Sigmoid colon (tissue), 7 donors: ENCODE measurements around the gene FTHL17. TPM values are rescaled to one million over a fixed set of nuclear protein-coding genes. Genes with fewer than 3 reads are reported as not detected.
A peak's percentile ranks its signal among the peaks of the same experiment; 100 is the strongest.

Source experiments
- DNase-seq: peaks from one replicate; pipeline ENCODE4 v3.0.0-alpha.2; 2019
- H3K27ac ChIP-seq, 4 donors: fragments of 200-600 bp; sonication (generic); one replicate each; pipeline ENCODE4 v1.5.1; 2016 to 2019; ENCODE audit warnings: mild to moderate bottlenecking in 1 of 4
- H3K27me3 ChIP-seq, 3 donors: fragments of 200-600 bp; sonication (generic); one replicate each; pipeline ENCODE4 v1.5.1; 2019; ENCODE audit warnings: mild to moderate bottlenecking in 1 of 3
- H3K36me3 ChIP-seq, 4 donors: fragments of 200-600 bp; sonication (generic); one replicate each; pipeline ENCODE4 v1.5.1; 2016 to 2019
- H3K4me1 ChIP-seq, 4 donors: fragments of 200-600 bp; sonication (generic); one replicate each; pipeline ENCODE4 v1.5.1; 2017 to 2019
- H3K4me3 ChIP-seq, 4 donors: fragments of 200-600 bp; sonication (generic); one replicate each; pipeline ENCODE4 v1.5.1; 2017 to 2019; ENCODE audit warnings: mild to moderate bottlenecking in 2 of 4, moderate library complexity in 1 of 4
- H3K9me3 ChIP-seq, 4 donors: fragments of 200-600 bp in 3 of 4; sonication (generic) in 3 of 4; one replicate each; pipeline versions ENCODE4 v1.5.1 to v1.6.1; 2013 to 2019
- EP300 ChIP-seq, 4 donors: sonication (generic); formaldehyde crosslinking; IDR thresholded peaks; one replicate each; pipeline ENCODE4 v1.6.1; 2017; ENCODE audit warnings: antibody characterized with exemption in 4 of 4
- POLR2A ChIP-seq, 2 donors: fragments of 450-650 bp; IDR thresholded peaks; one replicate each; pipeline ENCODE4 v1.6.1; 2016; ENCODE audit warnings: antibody characterized with exemption in 2 of 2, mild to moderate bottlenecking in 2 of 2, moderate library complexity in 2 of 2
- POLR2AphosphoS5 ChIP-seq, 4 donors: sonication (generic); formaldehyde crosslinking; IDR thresholded peaks; one replicate each; pipeline ENCODE4 v1.6.1; 2017; ENCODE audit warnings: antibody characterized with exemption in 4 of 4
- WGBS, 2 donors: extraction: QIAGEN DNeasy Blood & Tissue Kit; methylation state at CpG; one replicate each; pipeline ENCODE4 v1.1.7; 2013; 5-methylcytosine and 5-hydroxymethylcytosine counted together
- intact Hi-C: fragments of 100-400 bp; cut with DNase I; formaldehyde crosslinking; loops from one replicate; pipeline ENCODE4 v1.15.1; 2023
- polyA plus RNA-seq, 3 donors: library from polyadenylated mRNA; stranded (reverse); fragments of 200-250 nt; gene quantifications; one replicate each; pipeline ENCODE4 v1.2.3, GENCODE V29; 2013
- total RNA-seq, 4 donors: library from RNA; depleted of rRNA; stranded (reverse); fragments of >200 nt; gene quantifications; one replicate each; pipeline ENCODE4 v1.1.0, GENCODE V29; 2016
- TF ChIP-seq, protein P1 (sequence below), 4 experiments: fragments of 450-650 bp in 3 of 4; fragments of 200-600 bp in 1 of 4; IDR thresholded peaks; one replicate each; pipeline ENCODE4 v1.5.1; 2016 to 2019; ENCODE audit warnings: antibody characterized with exemption in 4 of 4, mild to moderate bottlenecking in 3 of 4, moderate library complexity in 2 of 4
- donor health status: healthy with polysubstance abuse.
- donor health status: Bipolar disorder and iron deficiency.
- donor health status: healthy.

Gene FTHL17
- total and polyA plus RNA-seq, 7 donors = not detected

DNA sequence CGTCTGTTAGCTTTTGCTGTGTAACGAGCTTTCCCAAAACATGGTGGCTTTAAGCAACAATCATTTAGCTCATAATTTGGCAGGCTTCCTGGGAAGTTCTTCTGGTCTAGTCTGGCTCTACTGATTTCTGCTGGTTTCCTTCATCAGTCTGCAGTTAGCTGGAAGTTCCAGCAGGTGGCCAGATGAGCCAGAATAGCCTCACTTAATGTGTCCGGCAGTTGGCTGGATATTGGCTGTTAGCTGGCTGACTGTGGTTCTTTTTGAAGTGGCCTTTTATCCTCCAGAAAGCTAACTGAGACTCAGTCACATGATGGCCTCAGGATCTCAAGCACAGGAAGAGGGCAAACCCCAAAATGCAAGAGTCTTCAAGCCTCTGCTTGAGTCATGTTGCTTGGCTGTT is 34.9 kb downstream of the FTHL17 start:
- H3K4me3 ChIP-seq = no peak overlapping the region
- intact Hi-C loops = loop anchor here (5.0 kb wide), 1 partner anchor 620 kb away; no protein-coding TSS in a partner anchor
- DNase-seq = no peak
- no peak overlapping the region for H3K27ac ChIP-seq
- H3K36me3 ChIP-seq = no peaks in the 10 kb centered on the region
- 51 to 60% methylated on average over 3 of the region's 3 CpGs for WGBS, 2 donors
- no peak for TF ChIP-seq POLR2A (IDR thresholded peaks at IDR 0.05)
- TF ChIP-seq, protein P1, sequence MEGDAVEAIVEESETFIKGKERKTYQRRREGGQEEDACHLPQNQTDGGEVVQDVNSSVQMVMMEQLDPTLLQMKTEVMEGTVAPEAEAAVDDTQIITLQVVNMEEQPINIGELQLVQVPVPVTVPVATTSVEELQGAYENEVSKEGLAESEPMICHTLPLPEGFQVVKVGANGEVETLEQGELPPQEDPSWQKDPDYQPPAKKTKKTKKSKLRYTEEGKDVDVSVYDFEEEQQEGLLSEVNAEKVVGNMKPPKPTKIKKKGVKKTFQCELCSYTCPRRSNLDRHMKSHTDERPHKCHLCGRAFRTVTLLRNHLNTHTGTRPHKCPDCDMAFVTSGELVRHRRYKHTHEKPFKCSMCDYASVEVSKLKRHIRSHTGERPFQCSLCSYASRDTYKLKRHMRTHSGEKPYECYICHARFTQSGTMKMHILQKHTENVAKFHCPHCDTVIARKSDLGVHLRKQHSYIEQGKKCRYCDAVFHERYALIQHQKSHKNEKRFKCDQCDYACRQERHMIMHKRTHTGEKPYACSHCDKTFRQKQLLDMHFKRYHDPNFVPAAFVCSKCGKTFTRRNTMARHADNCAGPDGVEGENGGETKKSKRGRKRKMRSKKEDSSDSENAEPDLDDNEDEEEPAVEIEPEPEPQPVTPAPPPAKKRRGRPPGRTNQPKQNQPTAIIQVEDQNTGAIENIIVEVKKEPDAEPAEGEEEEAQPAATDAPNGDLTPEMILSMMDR (IDR thresholded peaks at IDR 0.05) = peak; percentile 10 to 54 (median 42)
- H3K27me3 ChIP-seq = no peaks in the 10 kb centered on the region
- H3K4me1 ChIP-seq = no peaks in the 10 kb centered on the region
- no peaks in the 10 kb centered on the region for H3K9me3 ChIP-seq

DNA sequence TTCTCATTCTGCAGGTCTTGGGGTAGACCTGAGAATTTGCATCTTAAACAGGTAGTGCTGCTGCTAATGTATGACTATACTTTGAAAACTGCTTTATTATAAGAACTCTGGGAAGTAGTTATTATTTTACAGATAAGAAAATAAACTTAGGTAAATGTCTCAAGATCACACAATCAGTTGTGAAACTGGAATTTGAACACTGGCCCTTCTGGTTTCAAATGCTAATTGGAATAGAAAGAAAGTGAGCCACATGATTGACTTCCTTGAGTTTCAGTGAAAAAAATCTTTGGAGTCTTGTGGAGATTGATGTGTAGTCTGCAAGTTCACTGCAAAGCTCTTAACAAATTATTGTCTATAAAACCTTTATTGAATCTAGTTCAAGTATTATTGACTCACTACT is 44.5 kb downstream of the FTHL17 start:
- TF ChIP-seq POLR2A (IDR thresholded peaks at IDR 0.05) (no peak), POLR2AphosphoS5 (IDR thresholded peaks at IDR 0.05) (no peak), EP300 (IDR thresholded peaks at IDR 0.05) (no peak)
- TF ChIP-seq, protein P1 (IDR thresholded peaks at IDR 0.05) = no peak
- Histone ChIP-seq H3K27ac (no peak overlapping the region), H3K4me3 (no peak overlapping the region), H3K36me3 (no peaks in the 10 kb centered on the region), H3K4me1 (no peaks in the 10 kb centered on the region), H3K9me3 (no peaks in the 10 kb centered on the region), H3K27me3 (no peaks in the 10 kb centered on the region)
- DNase-seq = no peak
- intact Hi-C loops = no loop called here

DNA sequence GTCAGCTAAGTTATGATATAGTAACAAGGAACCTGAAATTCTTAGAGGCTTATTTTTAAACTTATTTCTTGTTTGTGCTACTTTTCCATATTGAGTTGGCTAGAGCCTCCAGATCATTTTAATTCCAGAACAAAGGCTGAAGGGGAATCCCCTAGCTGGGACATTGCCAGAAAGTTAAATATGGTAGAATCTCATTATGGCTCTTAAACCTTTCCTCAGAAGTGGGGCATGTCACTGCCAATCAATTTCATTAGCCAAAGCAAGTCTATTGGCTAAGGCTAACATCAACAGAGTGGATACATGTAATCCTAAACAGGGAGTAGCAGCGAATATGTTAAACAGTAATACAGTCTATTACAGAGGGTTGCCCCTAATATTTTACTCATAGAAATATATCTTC is 47.0 kb downstream of the FTHL17 start:
- 91 to 100% methylated on average over 1 of the region's 1 CpG for WGBS, 2 donors
- no peak for TF ChIP-seq POLR2A (IDR thresholded peaks at IDR 0.05)
- no peak for TF ChIP-seq POLR2AphosphoS5 (IDR thresholded peaks at IDR 0.05)
- TF ChIP-seq EP300 (IDR thresholded peaks at IDR 0.05) = no peak
- TF ChIP-seq, protein P1 (IDR thresholded peaks at IDR 0.05) = no peak

DNA sequence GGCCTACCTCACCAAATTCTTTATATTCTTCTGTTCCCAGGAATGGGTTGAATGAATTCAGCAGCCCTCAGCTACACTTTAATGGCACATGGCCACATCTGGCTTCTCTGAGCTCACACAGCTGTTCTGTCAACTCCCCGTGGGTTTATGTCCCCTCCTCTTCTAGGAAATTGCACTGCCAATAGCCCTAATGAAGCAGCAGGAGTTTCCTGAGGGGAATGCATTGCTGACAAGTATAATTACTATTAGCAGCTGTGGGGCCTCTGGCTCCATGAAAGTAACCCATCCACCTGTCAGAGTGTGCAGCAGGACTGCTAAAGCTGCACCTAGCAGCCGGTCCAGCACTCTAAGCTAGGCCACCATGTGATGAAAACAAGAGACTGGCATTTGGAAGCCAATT is 50.3 kb downstream of the FTHL17 start:
- intact Hi-C loops = no loop called here
- Histone ChIP-seq H3K27ac (no peak overlapping the region), H3K4me1 (no peaks in the 10 kb centered on the region)

More for the DNA sequence above, 47.0 kb downstream of the FTHL17 start:
- Histone ChIP-seq H3K27ac (no peak overlapping the region), H3K9me3 (no peaks in the 10 kb centered on the region), H3K4me1 (no peaks in the 10 kb centered on the region), H3K27me3 (no peaks in the 10 kb centered on the region), H3K4me3 (no peak overlapping the region), H3K36me3 (no peaks in the 10 kb centered on the region)
- no peak for DNase-seq
- intact Hi-C loops = no loop called here

More for the DNA sequence above, 50.3 kb downstream of the FTHL17 start:
- no peak for DNase-seq
- H3K4me3 ChIP-seq = no peak overlapping the region
- TF ChIP-seq POLR2AphosphoS5 (IDR thresholded peaks at IDR 0.05) = no peak
- TF ChIP-seq, protein P1 (IDR thresholded peaks at IDR 0.05) = no peak
- TF ChIP-seq POLR2A (IDR thresholded peaks at IDR 0.05) = no peak
- TF ChIP-seq EP300 (IDR thresholded peaks at IDR 0.05) = no peak
- no peaks in the 10 kb centered on the region for H3K27me3 ChIP-seq
- H3K9me3 ChIP-seq = no peaks in the 10 kb centered on the region
- H3K36me3 ChIP-seq = no peaks in the 10 kb centered on the region
- WGBS, 2 donors = 62 to 75% methylated on average over 2 of the region's 2 CpGs

Other genes with a start within 250 kb of the FTHL17 start
- 10 to 100 TPM; 17.4 to 31.6 (median 19.5) TPM for gene TAB3, start 182.8 kb downstream of the FTHL17 start, total RNA-seq
- 1 to 10 TPM; 6.7 to 9.5 (median 8.4) TPM for gene TAB3, start 182.8 kb downstream of the FTHL17 start, polyA plus RNA-seq